NCI-H2107 treated with DMSO at 0.1 percent for 48 hours (cell line): Measurements from ENCODE around the gene MXD4.

ENCODE experiments used
- DNase-seq: peaks from one replicate; lab custom pipeline; 2025; ENCODE audit not compliant: unreplicated experiment; lab: John Stamatoyannopoulos, UW

The MXD4 gene

DNA sequence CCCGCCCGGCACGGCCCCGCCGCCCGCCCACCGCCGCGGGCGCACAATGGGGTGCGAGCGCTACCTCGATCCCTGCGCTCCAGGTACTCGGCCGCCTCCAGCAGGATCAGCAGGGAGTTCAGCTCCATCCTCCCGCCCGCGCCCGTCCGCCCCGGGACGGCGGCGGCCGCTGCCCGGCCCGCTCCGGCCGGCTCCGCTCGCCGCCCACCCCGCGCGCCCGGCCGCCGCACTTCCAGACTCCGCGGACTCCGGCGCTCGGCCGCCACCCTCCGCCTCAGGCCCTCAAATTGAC lies at the start of gene MXD4:
Gene MXD4, minus strand, starts transcription at position 257 of the 292 bp plus-strand sequence. Its CDS starts 129 bp downstream, at position 128.
- DNase-seq: no peak

- DNase-seq: no peak
Measured at GRCh38 chr4:2306773-2307410, 45.0 kb upstream of the MXD4 start.

DNA sequence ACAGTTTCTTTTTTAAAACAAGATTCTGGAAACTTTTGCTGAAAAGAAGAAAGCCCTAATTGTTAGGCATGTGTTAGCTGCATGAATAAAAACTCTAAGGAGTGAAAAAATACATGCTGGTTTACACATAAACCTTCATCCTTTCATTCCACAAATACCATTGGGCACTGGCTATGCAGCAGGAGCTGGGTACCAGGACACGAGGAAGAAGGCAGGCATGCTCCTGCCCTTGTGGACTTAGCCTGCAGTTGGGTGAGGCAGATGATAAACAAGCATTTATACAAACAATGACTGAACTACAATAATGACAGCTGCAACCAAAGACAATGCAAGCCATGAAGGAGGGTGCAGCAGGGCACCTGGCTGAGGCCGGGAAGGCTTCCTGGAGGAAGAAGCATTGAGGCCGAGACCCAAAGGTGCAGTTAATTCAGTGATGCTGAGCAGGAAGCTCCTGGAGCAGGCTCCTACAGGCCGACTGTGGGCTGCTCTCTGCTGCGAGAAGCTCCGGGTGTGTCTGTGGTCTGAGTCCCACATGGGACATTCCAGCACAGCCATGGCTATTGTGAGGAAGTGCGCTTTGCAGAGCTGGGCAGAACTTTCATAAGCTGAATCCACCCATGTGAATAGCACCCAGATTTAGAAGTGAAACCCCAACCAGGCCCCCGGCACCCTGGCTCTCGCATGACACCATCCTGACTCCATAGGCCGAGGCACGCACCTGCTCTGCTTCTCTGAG lies 44.0 kb upstream of the MXD4 start:
- DNase-seq: no peak

- DNase-seq: no peak
Measured at GRCh38 chr4:2304877-2305561, 43.1 kb upstream of the MXD4 start.

DNA sequence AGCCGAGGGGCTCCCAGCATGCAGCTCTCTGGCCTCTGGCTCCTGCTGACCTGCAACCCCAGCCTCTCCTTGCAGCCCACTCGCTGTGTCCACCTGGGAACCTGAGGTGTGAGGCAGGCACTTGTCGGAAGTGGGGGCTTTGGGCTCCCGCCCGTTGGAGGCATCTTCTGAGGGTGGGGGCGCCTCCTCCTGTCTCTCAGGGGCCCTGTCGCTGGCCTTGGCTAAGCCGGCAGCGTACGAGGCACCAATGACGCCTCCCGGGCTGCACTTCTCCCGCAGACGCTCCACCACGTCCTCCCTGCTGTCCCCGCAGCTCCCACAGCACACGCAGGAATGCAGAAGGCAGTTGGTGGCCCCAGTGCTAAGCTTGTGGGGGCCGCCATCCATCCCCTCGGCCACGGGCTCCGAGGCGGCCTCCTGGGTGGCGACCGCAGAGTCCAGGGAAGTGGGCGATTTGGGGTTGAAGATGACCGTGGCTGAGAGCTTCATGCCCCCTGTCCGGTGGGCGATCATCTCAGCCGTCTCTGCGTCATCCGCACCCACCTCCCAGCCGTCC lies 42.5 kb upstream of the MXD4 start:
- DNase-seq: no peak

DNA sequence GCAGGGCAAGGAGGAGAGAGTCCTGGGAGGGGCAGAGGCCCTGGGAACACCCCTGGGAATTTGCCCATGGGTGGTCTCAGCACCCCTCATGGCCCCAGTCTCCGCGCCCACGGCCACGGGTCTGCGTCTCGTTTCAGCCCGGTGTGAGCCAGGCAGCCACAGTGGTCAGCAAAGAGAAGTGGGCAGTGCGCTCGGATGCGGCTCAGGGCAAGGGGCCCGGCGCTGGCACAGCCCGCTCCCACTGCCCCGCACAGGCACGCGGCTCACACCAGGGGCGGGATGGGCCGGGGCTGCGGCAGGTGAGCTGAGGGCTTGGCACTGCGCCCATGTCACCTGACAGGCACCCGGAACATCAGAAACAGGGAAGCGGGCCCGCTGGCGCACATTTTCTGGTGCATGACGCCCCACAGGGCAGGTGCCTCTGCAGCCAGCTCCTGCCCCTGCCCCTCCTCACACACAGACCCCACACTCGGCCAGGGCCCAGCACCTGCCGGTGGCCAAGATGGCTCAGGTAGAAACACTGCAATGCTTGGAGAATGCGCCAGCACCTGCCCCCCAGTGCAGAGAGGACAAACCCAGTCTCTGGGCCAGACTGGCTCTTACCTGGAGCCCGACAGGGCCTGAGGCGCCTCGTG lies 41.9 kb upstream of the MXD4 start:
- no peak for DNase-seq

- no peak for DNase-seq
Measured at GRCh38 chr4:2303121-2303685, 41.3 kb upstream of the MXD4 start.

DNA sequence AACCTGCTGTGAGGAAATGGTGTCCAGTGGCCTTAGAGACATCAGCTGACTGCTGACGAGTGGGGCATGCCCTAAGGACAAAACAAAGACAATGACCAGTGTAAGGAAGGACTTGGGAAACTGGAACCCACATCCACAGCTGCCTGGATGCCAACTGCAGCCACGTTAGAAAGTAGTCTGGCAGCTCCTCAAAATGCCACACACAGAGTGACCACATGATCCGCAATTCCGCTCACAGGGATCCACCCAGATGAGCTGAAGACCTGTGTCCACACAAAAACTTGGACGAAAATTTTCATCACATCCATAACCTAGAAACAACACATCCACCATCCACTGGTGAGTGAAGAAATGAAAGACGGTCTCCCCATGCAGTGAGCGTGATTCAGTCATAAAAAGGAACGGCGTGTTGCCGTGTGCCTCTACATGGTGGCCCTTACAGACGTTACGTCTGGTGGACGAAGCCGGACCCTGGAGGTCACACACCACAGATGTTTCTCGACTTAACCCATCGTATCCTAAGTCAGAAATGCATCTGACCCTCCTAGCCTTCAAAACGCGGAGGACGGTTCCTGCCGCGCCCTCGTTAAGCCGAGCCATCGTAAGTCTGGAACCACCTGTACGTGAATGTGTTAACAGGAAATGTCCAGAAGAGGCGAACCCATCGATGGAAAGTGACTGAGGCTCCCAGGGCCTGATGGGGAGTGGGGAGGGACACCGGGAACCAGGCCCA lies 40.6 kb upstream of the MXD4 start:
- DNase-seq: no peak

DNA sequence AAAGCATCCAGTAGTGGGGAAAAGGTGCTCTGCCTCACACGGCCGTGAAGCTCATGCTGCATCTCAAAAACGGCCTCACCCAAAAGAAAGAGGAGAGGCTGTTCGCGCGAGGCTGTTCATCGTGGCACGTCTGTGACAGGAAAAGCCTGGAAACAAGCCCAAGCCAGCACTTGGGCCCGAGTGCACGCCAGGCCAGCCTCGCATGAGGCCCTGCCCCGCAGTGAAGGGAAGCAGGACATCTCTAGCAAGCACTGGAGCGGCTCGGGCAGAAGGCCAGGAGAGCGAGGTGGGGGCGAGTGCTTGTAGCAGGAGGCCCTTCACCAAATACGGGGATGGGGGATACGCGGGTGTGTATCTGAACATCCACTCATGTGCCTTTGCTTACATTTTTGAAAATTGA lies 39.9 kb upstream of the MXD4 start:
- DNase-seq: no peak

- DNase-seq: no peak
Measured at GRCh38 chr4:2301225-2301642, 39.3 kb upstream of the MXD4 start.

DNA sequence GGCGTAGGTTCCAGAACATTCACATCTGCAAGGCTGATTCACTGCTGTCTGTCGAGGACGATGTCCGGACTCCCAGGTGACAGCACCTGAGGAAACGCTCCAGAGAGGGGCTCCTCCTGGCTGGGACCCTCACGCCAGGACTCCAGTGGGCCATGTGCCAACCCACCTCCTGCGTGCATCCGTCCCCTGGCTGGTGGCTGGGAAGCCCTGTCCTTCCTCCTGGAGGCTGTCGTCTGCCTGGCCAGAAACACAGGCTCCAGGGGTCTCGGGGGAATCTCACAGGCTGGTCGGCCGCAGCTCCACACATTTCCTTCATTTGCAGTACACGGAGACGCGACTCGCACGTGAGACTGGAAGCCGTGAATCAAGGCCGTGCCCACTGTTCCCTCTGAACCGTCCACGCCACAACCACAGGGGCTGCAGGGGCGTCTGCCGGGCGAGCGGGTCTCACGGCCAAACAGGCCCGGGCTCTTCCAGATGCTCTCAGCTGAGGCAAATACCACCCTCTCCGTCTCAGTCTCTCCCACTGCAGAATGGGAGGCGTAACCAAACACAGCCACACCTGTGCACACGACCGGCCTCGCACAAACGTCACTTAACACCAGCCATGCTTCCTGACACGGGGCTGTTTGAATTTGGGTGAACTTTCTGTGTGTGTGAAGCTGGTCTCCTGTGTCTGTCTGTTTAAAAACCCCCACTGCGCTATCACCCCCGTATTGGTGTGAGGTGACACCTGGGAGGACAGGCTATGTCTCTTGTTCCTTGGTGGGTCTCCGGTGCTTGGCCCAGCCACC lies 38.7 kb upstream of the MXD4 start:
- no peak for DNase-seq

GRCh38 chr4:2299794-2300193 lies 37.9 kb upstream of the MXD4 start:
- DNase-seq: no peak

DNA sequence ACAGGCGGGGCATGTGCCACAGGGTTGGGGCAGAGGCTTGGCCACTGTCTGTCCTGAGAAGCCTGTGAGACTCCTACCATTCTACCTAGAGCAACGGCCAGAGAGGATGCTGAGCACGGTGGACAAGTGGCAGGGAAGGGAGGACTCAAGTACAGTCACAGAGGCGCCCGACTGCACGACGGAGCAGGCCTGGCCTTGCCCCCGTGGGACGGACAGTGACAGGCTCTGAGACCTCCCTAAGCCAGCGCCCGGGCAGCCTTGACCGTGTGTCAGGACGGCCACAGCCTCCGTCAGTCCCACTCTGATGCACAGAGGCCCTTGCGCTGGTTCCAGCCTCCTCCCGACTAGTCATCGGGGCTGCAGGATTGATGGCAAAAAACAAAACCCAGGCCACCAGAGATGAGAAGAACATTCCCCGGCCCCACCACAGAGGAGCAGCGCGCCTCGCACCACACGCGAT lies 36.7 kb upstream of the MXD4 start:
- DNase-seq: no peak

- no peak for DNase-seq
Measured at GRCh38 chr4:2297606-2298531, 36.0 kb upstream of the MXD4 start.

DNA sequence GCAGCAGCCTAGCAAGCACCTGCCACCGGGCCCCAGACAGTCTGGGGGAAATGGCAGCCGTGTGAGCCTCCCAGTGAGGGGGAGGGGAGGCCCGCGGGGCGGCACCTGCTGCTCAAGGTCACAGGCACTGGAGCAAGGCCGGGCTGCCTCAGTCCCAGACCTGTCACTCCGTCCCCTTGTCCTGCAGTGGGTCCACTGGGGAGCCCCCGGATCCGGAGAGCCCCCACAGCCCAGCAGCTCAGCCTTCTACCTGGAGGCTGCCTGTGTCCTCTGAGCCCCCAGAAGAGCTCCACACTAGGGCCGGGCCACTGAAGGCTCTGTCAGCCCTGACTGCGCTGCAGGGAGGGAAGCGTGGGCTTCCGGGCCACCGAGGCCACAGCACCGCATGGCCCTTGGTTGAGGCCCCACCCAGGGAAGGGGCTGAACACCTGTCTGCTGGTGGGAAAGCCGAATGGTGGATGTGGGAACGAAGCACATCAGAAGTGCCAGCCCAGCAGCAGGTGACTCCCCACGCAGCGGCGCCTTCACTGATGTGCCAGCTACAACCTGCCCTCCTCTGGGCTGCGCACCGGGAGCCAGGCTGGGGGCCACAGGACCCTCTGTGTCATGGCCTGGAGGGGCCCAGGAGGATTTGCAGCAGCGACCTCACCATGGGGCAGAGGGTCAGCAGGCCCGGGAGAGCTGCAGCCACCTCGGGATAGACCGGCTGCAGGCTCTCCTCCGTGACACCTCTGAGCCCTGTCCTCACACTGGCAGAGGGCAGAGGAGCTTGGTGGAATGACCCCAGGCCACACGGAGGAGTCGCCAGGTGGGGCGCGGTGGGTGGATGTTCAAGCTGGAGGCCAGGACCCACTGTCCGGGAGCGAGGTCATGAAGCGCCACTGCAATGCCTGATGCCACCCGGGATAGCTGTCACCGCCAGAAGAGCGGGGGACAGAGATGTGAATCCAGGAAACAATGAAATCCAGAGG lies 35.0 kb upstream of the MXD4 start:
- no peak for DNase-seq

DNA sequence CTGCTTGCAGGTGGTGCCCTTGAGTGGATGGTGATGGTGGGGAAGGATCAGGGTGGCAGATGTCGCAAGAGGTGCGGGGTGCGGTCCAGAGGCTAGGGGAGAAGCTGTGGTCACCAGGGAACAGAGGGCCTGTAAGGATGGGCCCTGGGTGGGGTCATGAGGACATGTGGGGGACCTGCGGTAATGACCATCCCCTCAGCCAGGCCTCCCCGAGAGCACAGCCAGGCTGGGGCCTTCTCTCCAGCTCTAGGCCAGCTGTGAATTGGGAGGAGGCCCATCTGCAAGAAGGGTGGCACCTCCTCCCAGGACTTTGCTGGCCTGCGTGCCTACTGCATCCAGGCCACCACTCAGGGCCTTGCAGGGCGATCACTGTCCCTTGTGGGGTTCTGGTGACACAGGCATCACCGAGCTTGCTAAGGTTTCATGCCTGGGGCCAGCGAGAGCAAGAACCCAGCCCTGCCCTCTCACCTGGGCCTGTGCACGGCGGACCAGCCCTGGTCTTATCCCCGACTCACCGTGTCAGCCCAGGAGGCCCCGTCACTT lies 34.1 kb upstream of the MXD4 start:
- DNase-seq: no peak

- no peak for DNase-seq
Measured at GRCh38 chr4:2295500-2295899, 33.6 kb upstream of the MXD4 start.
